Astrocyte (in vitro differentiated cells and primary cell): ENCODE data around the gene FBXO30. TPM values are rescaled to one million over a fixed set of nuclear protein-coding genes. Genes with fewer than 3 reads are reported as not detected.

Experiments
- DNase-seq: peaks from one replicate; pipeline ENCODE4 v3.0.0-alpha.2; 2010; ENCODE audit warnings: low read depth
- FAIRE-seq: peaks from 2 replicates; lab custom pipeline; 2011; peaks lifted over from hg19 to GRCh38; lab: Jason Lieb, UNC
- H2AFZ ChIP-seq: 2 replicates; pipeline ENCODE4 v1.6.0; 2012; ENCODE audit warnings: low read depth, low read length, inconsistent platforms
- H3K27ac ChIP-seq: 2 replicates; pipeline ENCODE4 v1.5.1; 2011; ENCODE audit warnings: low read depth, low read length, inconsistent platforms
- H3K27me3 ChIP-seq: 2 replicates; pipeline ENCODE4 v1.6.0; 2011; ENCODE audit warnings: low read length, inconsistent platforms; ENCODE audit not compliant: insufficient read depth
- H3K36me3 ChIP-seq: 2 replicates; pipeline ENCODE4 v1.5.1; 2011; ENCODE audit warnings: low read length, inconsistent platforms; ENCODE audit not compliant: insufficient read depth
- H3K4me1 ChIP-seq: 2 replicates; pipeline ENCODE4 v1.5.1; 2011; ENCODE audit warnings: low read length, inconsistent platforms; ENCODE audit not compliant: insufficient read depth
- H3K4me2 ChIP-seq: 2 replicates; pipeline ENCODE4 v1.6.0; 2012; ENCODE audit warnings: low read length, inconsistent platforms
- H3K4me3 ChIP-seq: 2 replicates; pipeline ENCODE4 v1.5.1; 2011; ENCODE audit warnings: low read depth, mild to moderate bottlenecking, low read length, inconsistent platforms; ENCODE audit not compliant: insufficient read depth
- H3K79me2 ChIP-seq: 2 replicates; pipeline ENCODE4 v1.6.0; 2012; ENCODE audit warnings: mild to moderate bottlenecking, low read length, inconsistent platforms; ENCODE audit not compliant: insufficient read depth
- H3K9ac ChIP-seq: 2 replicates; pipeline ENCODE4 v1.6.0; 2012; ENCODE audit warnings: mild to moderate bottlenecking, low read length, inconsistent platforms
- H3K9me3 ChIP-seq: 2 replicates; pipeline ENCODE4 v1.5.1; 2012; ENCODE audit warnings: low read depth, mild to moderate bottlenecking, low read length, inconsistent platforms; ENCODE audit not compliant: insufficient read depth
- H4K20me1 ChIP-seq: 2 replicates; pipeline ENCODE4 v1.6.0; 2012; ENCODE audit warnings: low read length, inconsistent platforms; ENCODE audit not compliant: insufficient read depth
- H3K27ac Mint-ChIP-seq: one replicate; pipeline ENCODE4 v1.8.0; 2021; ENCODE audit warnings: mild to moderate bottlenecking, mixed read lengths; ENCODE audit not compliant: unreplicated experiment
- H3K27me3 Mint-ChIP-seq: one replicate; pipeline ENCODE4 v1.8.0; 2021; ENCODE audit warnings: low read depth, mixed read lengths; ENCODE audit not compliant: unreplicated experiment
- H3K36me3 Mint-ChIP-seq: one replicate; pipeline ENCODE4 v1.8.0; 2021; ENCODE audit warnings: low read depth, mixed read lengths; ENCODE audit not compliant: unreplicated experiment
- H3K4me1 Mint-ChIP-seq: one replicate; pipeline ENCODE4 v1.8.0; 2021; ENCODE audit warnings: low read depth, mixed read lengths; ENCODE audit not compliant: unreplicated experiment
- H3K4me3 Mint-ChIP-seq: one replicate; pipeline ENCODE4 v1.8.0; 2021; ENCODE audit warnings: mild to moderate bottlenecking, moderate library complexity, mixed read lengths; ENCODE audit not compliant: unreplicated experiment
- H3K9me3 Mint-ChIP-seq: one replicate; pipeline ENCODE4 v1.8.0; 2021; ENCODE audit warnings: mild to moderate bottlenecking, mixed read lengths; ENCODE audit not compliant: unreplicated experiment
- CTCF ChIP-seq: IDR thresholded peaks from 2 replicates; pipeline ENCODE4 v1.5.1; 2011; ENCODE audit warnings: low read depth, mild to moderate bottlenecking, inconsistent platforms, low read length, moderate library complexity; ENCODE audit not compliant: insufficient read depth
- EZH2 ChIP-seq: IDR thresholded peaks from 2 replicates; pipeline ENCODE4 v1.6.1; 2012; ENCODE audit warnings: mild to moderate bottlenecking, low read length, inconsistent platforms; ENCODE audit not compliant: insufficient read depth
- total RNA-seq: library from RNA; stranded (reverse); gene quantifications from 2 replicates; pipeline ENCODE4 v1.2.1, GENCODE V29; 2021

FBXO30 gene
- total RNA-seq, 1 donor from 2014 or later: 13.6 TPM

- no peaks in the 10 kb centered on the region for H4K20me1 ChIP-seq
- H3K27me3 ChIP-seq: no peaks in the 10 kb centered on the region
- H3K36me3 ChIP-seq: no peaks in the 10 kb centered on the region
- H2AFZ ChIP-seq: no peak overlapping the region
- H3K9me3 ChIP-seq: no peaks in the 10 kb centered on the region
- TF ChIP-seq CTCF: no peak
- TF ChIP-seq EZH2: no peak
- no peak overlapping the region for H3K27ac Mint-ChIP-seq
- no peaks in the 10 kb centered on the region for H3K4me1 Mint-ChIP-seq
- H3K9me3 Mint-ChIP-seq: peaks cover 9% of the 10 kb centered on the region
- H3K27ac ChIP-seq: no peak overlapping the region
- FAIRE-seq: no peak
- H3K79me2 ChIP-seq: no peaks in the 10 kb centered on the region
- H3K4me1 ChIP-seq: no peaks in the 10 kb centered on the region
- no peak overlapping the region for H3K4me2 ChIP-seq
- no peaks in the 10 kb centered on the region for H3K36me3 Mint-ChIP-seq
- no peak overlapping the region for H3K4me3 Mint-ChIP-seq
- no peak overlapping the region for H3K4me3 ChIP-seq
- H3K9ac ChIP-seq: no peak overlapping the region
- H3K27me3 Mint-ChIP-seq: no peaks in the 10 kb centered on the region
- no peak for DNase-seq
Observed at GRCh38 chr6:145772846-145773245, 41.7 kb downstream of the FBXO30 start.

GRCh38 chr6:145765449-145765848 lies 49.1 kb downstream of the FBXO30 start:
- FAIRE-seq (no peak), DNase-seq (no peak)
- no peak overlapping the region for H3K4me3 Mint-ChIP-seq
- H3K4me1 Mint-ChIP-seq: no peaks in the 10 kb centered on the region
- no peaks in the 10 kb centered on the region for H3K36me3 Mint-ChIP-seq
- Histone ChIP-seq H3K9me3 (no peaks in the 10 kb centered on the region), H3K4me3 (no peak overlapping the region), H3K9ac (no peak overlapping the region), H3K4me1 (no peaks in the 10 kb centered on the region), H3K27ac (no peak overlapping the region), H3K79me2 (no peaks in the 10 kb centered on the region), H3K36me3 (no peaks in the 10 kb centered on the region), H3K27me3 (no peaks in the 10 kb centered on the region), H3K4me2 (no peak overlapping the region), H4K20me1 (no peaks in the 10 kb centered on the region), H2AFZ (no peak overlapping the region)
- no peak overlapping the region for H3K27ac Mint-ChIP-seq
- no peaks in the 10 kb centered on the region for H3K9me3 Mint-ChIP-seq
- H3K27me3 Mint-ChIP-seq: no peaks in the 10 kb centered on the region
- TF ChIP-seq CTCF: no peak
- no peak for TF ChIP-seq EZH2

- no peak overlapping the region for H3K27ac ChIP-seq
- no peaks in the 10 kb centered on the region for H3K27me3 Mint-ChIP-seq
- no peak for FAIRE-seq
- H3K4me1 Mint-ChIP-seq: no peaks in the 10 kb centered on the region
- no peak for DNase-seq
- H3K9me3 Mint-ChIP-seq: no peaks in the 10 kb centered on the region
- no peaks in the 10 kb centered on the region for H4K20me1 ChIP-seq
- no peaks in the 10 kb centered on the region for H3K36me3 ChIP-seq
- no peak overlapping the region for H3K9ac ChIP-seq
- TF ChIP-seq CTCF: no peak
- TF ChIP-seq EZH2: no peak
- no peaks in the 10 kb centered on the region for H3K36me3 Mint-ChIP-seq
- no peaks in the 10 kb centered on the region for H3K79me2 ChIP-seq
- H3K27ac Mint-ChIP-seq: no peak overlapping the region
- H3K4me1 ChIP-seq: no peaks in the 10 kb centered on the region
- no peak overlapping the region for H3K4me2 ChIP-seq
- no peak overlapping the region for H3K4me3 ChIP-seq
- H3K9me3 ChIP-seq: no peaks in the 10 kb centered on the region
- no peak overlapping the region for H2AFZ ChIP-seq
- H3K27me3 ChIP-seq: no peaks in the 10 kb centered on the region
- H3K4me3 Mint-ChIP-seq: no peak overlapping the region
Observed at GRCh38 chr6:145763742-145764141, 50.9 kb downstream of the FBXO30 start.
